PFSK-1 (cell line): ENCODE results near the gene TCTN1.

Source experiments
- FOXP2 ChIP-seq: optimal IDR thresholded peaks from 2 replicates; pipeline ENCODE3; 2011; ENCODE audit warnings: borderline replicate concordance, control low read depth, inconsistent platforms; ENCODE audit not compliant: insufficient read depth; ENCODE audit errors: extremely low read length, extremely low read depth
- REST ChIP-seq, 2 experiments: IDR thresholded peaks; 2 replicates each; pipeline versions ENCODE4 v1.6.1 to v1.8.0; 2011 to 2012; ENCODE audit warnings: low read depth in 2 of 2, low read length in 2 of 2, control low read depth in 1 of 2, inconsistent platforms in 1 of 2, mild to moderate bottlenecking in 1 of 2, moderate library complexity in 1 of 2; ENCODE audit not compliant: insufficient read depth in 1 of 2
- TAF1 ChIP-seq: IDR thresholded peaks from 2 replicates; pipeline ENCODE4 v1.6.1; 2012; ENCODE audit warnings: low read length, control low read depth, borderline replicate concordance; ENCODE audit not compliant: insufficient read depth

DNA sequence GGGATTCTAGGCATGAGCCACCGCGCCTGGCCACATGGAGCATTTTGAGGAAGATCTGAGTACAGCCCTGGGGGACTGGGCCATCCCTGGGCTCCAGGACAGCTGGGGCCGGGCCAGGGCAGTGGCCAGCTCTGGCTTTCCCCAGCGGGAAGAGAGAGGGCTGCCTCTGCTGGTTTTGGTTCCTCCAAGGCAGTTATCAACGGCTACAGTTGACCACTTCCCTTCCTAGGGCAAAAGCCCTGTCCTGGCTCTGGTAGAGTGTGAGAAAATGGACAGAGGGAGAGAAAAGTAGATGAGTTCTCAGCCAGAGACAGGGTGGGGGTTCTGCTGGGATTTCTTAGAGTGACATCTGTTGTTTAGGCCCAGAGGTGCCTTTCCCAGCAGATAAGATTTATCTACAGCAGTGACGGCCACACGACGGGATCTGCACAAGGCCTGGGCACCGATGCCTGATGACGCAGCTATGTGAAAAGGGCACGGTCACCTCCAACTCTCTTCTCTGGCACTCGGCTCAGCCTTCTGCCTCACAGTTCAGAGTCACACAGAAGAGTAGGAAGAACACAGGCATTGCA, 80.5 kb downstream of the TCTN1 start:
- TF ChIP-seq REST (IDR thresholded peaks at IDR 0.05; ENCODE audit: insufficient read depth in 1 of 2, low read depth in 2 of 2, low read length in 2 of 2) (no peak), TAF1 (no peak), FOXP2 (no peak)
